Nephron progenitor cell (in vitro differentiated cells): ENCODE data around the gene SP110.

Experiments used
- DNase-seq: peaks from one replicate; pipeline ENCODE4 v3.0.0; 2021
- H3K27ac Mint-ChIP-seq: 2 replicates; pipeline ENCODE4 v1.8.0; 2021; ENCODE audit warnings: mild to moderate bottlenecking, moderate library complexity, mixed read lengths
- H3K27me3 Mint-ChIP-seq: 2 replicates; pipeline ENCODE4 v1.8.0; 2021; ENCODE audit warnings: mild to moderate bottlenecking, low read depth, mixed read lengths; ENCODE audit not compliant: poor library complexity
- H3K36me3 Mint-ChIP-seq: 2 replicates; pipeline ENCODE4 v1.8.0; 2021; ENCODE audit warnings: low read depth, mixed read lengths
- H3K4me1 Mint-ChIP-seq: 2 replicates; pipeline ENCODE4 v1.8.0; 2021; ENCODE audit warnings: mixed read lengths
- H3K4me3 Mint-ChIP-seq: 2 replicates; pipeline ENCODE4 v1.8.0; 2021; ENCODE audit warnings: mild to moderate bottlenecking, moderate library complexity, mixed read lengths
- H3K9me3 Mint-ChIP-seq: 2 replicates; pipeline ENCODE4 v1.8.0; 2021; ENCODE audit warnings: mild to moderate bottlenecking, moderate library complexity, mixed read lengths
- TF ChIP-seq, protein P1 (sequence below): fragments of 200-600 bp; sonication (generic); IDR thresholded peaks from 2 replicates; pipeline ENCODE4 v1.5.0; 2021; ENCODE audit warnings: antibody characterized with exemption

The SP110 gene

GRCh38 chr2:230184727-230185578 lies 34.8 kb downstream of the SP110 start:
- H3K9me3 Mint-ChIP-seq: peaks cover under 1% of the 10 kb centered on the region
- TF ChIP-seq, protein P1, sequence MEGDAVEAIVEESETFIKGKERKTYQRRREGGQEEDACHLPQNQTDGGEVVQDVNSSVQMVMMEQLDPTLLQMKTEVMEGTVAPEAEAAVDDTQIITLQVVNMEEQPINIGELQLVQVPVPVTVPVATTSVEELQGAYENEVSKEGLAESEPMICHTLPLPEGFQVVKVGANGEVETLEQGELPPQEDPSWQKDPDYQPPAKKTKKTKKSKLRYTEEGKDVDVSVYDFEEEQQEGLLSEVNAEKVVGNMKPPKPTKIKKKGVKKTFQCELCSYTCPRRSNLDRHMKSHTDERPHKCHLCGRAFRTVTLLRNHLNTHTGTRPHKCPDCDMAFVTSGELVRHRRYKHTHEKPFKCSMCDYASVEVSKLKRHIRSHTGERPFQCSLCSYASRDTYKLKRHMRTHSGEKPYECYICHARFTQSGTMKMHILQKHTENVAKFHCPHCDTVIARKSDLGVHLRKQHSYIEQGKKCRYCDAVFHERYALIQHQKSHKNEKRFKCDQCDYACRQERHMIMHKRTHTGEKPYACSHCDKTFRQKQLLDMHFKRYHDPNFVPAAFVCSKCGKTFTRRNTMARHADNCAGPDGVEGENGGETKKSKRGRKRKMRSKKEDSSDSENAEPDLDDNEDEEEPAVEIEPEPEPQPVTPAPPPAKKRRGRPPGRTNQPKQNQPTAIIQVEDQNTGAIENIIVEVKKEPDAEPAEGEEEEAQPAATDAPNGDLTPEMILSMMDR: no peak
- H3K4me1 Mint-ChIP-seq: no peaks in the 10 kb centered on the region
- H3K27me3 Mint-ChIP-seq: peaks cover 6% of the 10 kb centered on the region
- no peak for DNase-seq
- no peak overlapping the region for H3K4me3 Mint-ChIP-seq
- no peak overlapping the region for H3K27ac Mint-ChIP-seq
- no peaks in the 10 kb centered on the region for H3K36me3 Mint-ChIP-seq

DNA sequence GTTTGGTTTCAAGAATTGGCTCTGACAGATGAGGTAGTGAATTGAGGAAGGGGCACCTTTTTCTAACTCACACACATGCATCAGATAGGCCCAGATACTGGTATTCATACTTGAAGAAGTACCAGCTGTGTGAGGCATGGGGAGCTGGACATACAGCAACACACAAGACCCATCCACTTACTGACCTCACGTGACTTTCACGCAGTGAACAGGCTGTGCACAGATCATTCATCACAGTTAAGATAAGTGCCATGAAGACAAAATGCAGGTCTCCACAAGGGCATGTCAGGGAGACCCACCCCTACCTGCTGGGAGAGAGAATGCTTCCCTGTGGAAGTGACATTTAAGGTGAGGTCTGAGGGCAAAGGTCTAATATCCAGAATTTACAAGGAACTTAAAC lies 38.6 kb downstream of the SP110 start:
- H3K27me3 Mint-ChIP-seq: peaks cover 6% of the 10 kb centered on the region
- H3K27ac Mint-ChIP-seq: no peak overlapping the region
- H3K4me3 Mint-ChIP-seq: no peak overlapping the region

DNA sequence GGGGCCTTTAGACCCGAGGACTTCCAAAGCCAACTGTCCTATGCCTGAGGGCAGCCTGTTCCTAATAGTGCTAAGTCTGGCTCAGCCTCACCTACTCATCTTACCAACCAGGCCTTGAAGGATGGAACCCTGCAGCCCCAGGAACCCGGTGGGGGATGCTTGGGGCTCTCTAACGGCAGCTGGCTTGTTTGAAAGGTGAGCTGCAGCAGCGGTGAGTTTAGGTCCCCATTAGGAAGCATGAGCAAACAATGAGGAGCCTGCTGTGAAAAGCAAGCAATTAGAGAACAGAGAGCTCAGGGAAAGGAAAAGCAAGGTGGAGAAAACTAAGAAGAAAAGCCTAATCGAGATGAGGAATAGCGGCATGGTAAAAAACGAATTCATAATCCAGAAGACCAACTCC lies 39.9 kb downstream of the SP110 start:
- Mint-ChIP-seq H3K9me3 (no peaks in the 10 kb centered on the region), H3K27me3 (peaks cover 6% of the 10 kb centered on the region), H3K4me1 (no peaks in the 10 kb centered on the region), H3K36me3 (no peaks in the 10 kb centered on the region), H3K4me3 (no peak overlapping the region), H3K27ac (no peak overlapping the region)
- DNase-seq: no peak
- TF ChIP-seq, protein P1: no peak

More for the DNA sequence above, 38.6 kb downstream of the SP110 start:
- no peaks in the 10 kb centered on the region for H3K4me1 Mint-ChIP-seq
- no peaks in the 10 kb centered on the region for H3K36me3 Mint-ChIP-seq
- DNase-seq: no peak
- no peaks in the 10 kb centered on the region for H3K9me3 Mint-ChIP-seq
- TF ChIP-seq, protein P1: no peak

DNA sequence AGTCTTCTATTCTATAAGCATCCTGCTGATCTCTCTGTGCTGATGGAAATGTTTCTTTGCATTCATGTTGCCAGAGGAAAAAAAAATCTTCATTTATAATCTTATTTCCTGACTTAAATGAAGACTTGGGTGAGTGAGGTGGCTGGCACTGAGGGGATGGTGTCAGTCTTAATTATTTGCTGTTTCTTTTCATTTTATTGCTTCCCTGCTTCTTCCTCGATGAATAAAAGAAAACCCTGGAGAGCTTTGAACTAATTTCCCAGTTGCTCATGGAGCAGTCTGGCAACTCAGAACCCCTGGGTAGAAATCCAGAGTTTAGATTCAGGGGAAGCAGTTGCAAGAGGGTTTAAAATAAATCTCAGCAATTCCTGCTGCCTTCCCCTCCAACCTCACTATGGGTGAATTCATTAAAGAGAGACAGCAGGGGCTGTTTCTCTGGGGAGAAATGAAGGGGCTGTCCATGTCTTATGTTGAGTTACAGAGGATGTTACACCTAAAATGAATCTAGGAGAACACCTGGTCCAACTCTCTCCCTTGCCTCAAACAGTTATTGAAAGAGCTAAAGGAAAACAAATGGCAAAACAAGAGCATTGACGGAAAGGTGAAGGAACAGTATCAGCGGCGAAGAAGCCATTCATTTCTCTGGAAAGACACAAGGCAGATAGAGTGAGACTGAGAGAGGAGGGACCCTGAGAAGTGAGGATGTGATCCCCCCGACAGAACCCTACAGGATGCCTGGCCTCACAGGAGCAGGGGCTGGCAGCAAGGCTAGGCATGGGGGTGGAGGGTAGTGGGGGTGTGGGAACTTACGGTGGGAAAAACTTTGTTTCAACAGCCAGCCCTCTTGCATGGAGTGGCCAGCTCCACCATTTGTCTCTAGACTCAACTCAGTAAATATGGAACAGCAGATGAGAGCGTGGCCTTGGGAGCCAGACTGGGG lies 41.0 kb downstream of the SP110 start:
- no peak for DNase-seq
- H3K36me3 Mint-ChIP-seq: no peaks in the 10 kb centered on the region
- H3K4me3 Mint-ChIP-seq: no peak overlapping the region
- no peaks in the 10 kb centered on the region for H3K4me1 Mint-ChIP-seq
- no peak overlapping the region for H3K27ac Mint-ChIP-seq
- peaks cover 6% of the 10 kb centered on the region for H3K27me3 Mint-ChIP-seq
- H3K9me3 Mint-ChIP-seq: no peaks in the 10 kb centered on the region
- TF ChIP-seq, protein P1: no peak

- Mint-ChIP-seq H3K27ac (no peak overlapping the region), H3K4me3 (no peak overlapping the region), H3K4me1 (no peaks in the 10 kb centered on the region), H3K36me3 (no peaks in the 10 kb centered on the region), H3K27me3 (no peaks in the 10 kb centered on the region), H3K9me3 (no peaks in the 10 kb centered on the region)
- DNase-seq: no peak
- TF ChIP-seq, protein P1: no peak
These were observed 42.8 kb downstream of the SP110 start for GRCh38 chr2:230176996-230177395.
